HCT116 (cell line): ENCODE data around the gene ASB8. TPM values are rescaled to one million over a fixed set of nuclear protein-coding genes. Genes with fewer than 3 reads are reported as not detected.

Experiments used
- ATAC-seq: fragments of 200-7000 bp; cut with Tn5 transposase; 2 replicates; pipeline ENCODE4 v1.9.1; 2020; ENCODE audit warnings: mild to moderate bottlenecking, moderate library complexity
- BruUV-seq: library from RNA; stranded (reverse); fragments of 400-500 nt; replicated peaks from 2 replicates; lab custom pipeline; 2021; lab: Mats Ljungman, UMichigan
- CTCF ChIA-PET: fragments of 300-600 bp; sonication (Branson Sonifier 250); formaldehyde crosslinking; loops from one replicate; lab custom pipeline; 2021; ENCODE audit warnings: antibody characterized with exemption; lab: Charles Lee
- POLR2A ChIA-PET: fragments of 300-600, 350-600 bp; sonication (Branson Sonifier 250); formaldehyde crosslinking; loops from one replicate; lab custom pipeline; 2021; ENCODE audit warnings: antibody characterized with exemption; lab: Charles Lee
- RAD21 ChIA-PET, 2 experiments: fragments of 300-600 bp; sonication (Branson Sonifier 250); formaldehyde crosslinking; loops; one replicate each; lab custom pipeline; 2023; ENCODE audit warnings: low total read pairs in 2 of 2; ENCODE audit not compliant: uncharacterized antibody in 2 of 2, unreplicated experiment in 2 of 2, low non-redundant PET in 1 of 2; lab: Charles Lee
- DNase-seq: peaks from one replicate; pipeline ENCODE4 v3.0.0-alpha.2; 2010; ENCODE audit warnings: low read depth, low spot score
- H2AFZ ChIP-seq: fragments of 200-600 bp; shearing (Covaris generic), sonication (generic); 2 replicates; pipeline ENCODE4 v1.6.1; 2017; ENCODE audit warnings: low read depth, mixed run types, mixed read lengths, antibody characterized with exemption, low read length; ENCODE audit not compliant: poor library complexity, severe bottlenecking
- H3K27ac ChIP-seq: 2 replicates; pipeline ENCODE4 v1.5.1; 2012; ENCODE audit warnings: low read depth, low read length
- H3K27me3 ChIP-seq: fragments of 200-600 bp; sonication (generic); 2 replicates; pipeline ENCODE4 v1.6.1; 2016; ENCODE audit warnings: mixed run types, low read length, mixed read lengths; ENCODE audit not compliant: insufficient read depth
- H3K36me3 ChIP-seq, 2 experiments: fragments of 200-500 bp in 1 of 2; fragments of 200-600 bp in 1 of 2; sonication (Bioruptor generic) in 1 of 2; sonication (generic) in 1 of 2; 2 replicates each; pipeline versions ENCODE4 v1.5.1 to v1.6.1; 2014 to 2016; ENCODE audit warnings: low read length in 2 of 2, inconsistent platforms in 1 of 2, mixed read lengths in 1 of 2, mixed run types in 1 of 2; ENCODE audit not compliant: insufficient read depth in 2 of 2, control insufficient read depth in 1 of 2
- H3K4me1 ChIP-seq, 2 experiments: fragments of 200-600 bp in 1 of 2; sonication (generic) in 1 of 2; 2 replicates each; pipeline versions ENCODE4 v1.5.1 to v1.6.1; 2012 to 2017; ENCODE audit warnings: low read length in 2 of 2, inconsistent platforms in 1 of 2, mild to moderate bottlenecking in 1 of 2, mixed read lengths in 1 of 2, mixed run types in 1 of 2, moderate library complexity in 1 of 2; ENCODE audit not compliant: insufficient read depth in 2 of 2, control insufficient read depth in 1 of 2
- H3K4me2 ChIP-seq: fragments of 200-600 bp; sonication (generic); 2 replicates; pipeline ENCODE4 v1.6.1; 2017; ENCODE audit warnings: mixed run types, low read length, mixed read lengths
- H3K4me3 ChIP-seq, 2 experiments: fragments of 200-600 bp in 1 of 2; sonication (generic) in 1 of 2; replicated peaks in 1 of 2; 2 replicates each; pipeline ENCODE4 v1.5.1; 2011 to 2016; ENCODE audit warnings: low read length in 2 of 2, control low read depth in 1 of 2, low read depth in 1 of 2, mild to moderate bottlenecking in 1 of 2, mixed read lengths in 1 of 2, mixed run types in 1 of 2
- H3K79me2 ChIP-seq: fragments of 200-600 bp; sonication (generic); 2 replicates; pipeline ENCODE4 v1.6.1; 2017; ENCODE audit warnings: mild to moderate bottlenecking, mixed run types, low read length, moderate library complexity, mixed read lengths; ENCODE audit not compliant: insufficient read depth
- H3K9ac ChIP-seq: fragments of 200-600 bp; sonication (generic); 2 replicates; pipeline ENCODE4 v1.6.1; 2016; ENCODE audit warnings: low read length, mixed read lengths
- H3K9me2 ChIP-seq: fragments of 200-600 bp; sonication (generic), shearing (Covaris generic); 2 replicates; pipeline ENCODE4 v1.6.1; 2017; ENCODE audit warnings: mixed run types, mild to moderate bottlenecking, moderate library complexity; ENCODE audit not compliant: insufficient read depth
- H3K9me3 ChIP-seq, 2 experiments: fragments of 200-500 bp in 1 of 2; fragments of 200-600 bp in 1 of 2; sonication (Bioruptor generic) in 1 of 2; sonication (generic) in 1 of 2; 2 replicates each; pipeline ENCODE4 v1.6.1; 2014 to 2017; ENCODE audit warnings: low read length in 2 of 2, mixed read lengths in 2 of 2, inconsistent platforms in 1 of 2, low read depth in 1 of 2, mild to moderate bottlenecking in 1 of 2, mixed run types in 1 of 2, moderate library complexity in 1 of 2; ENCODE audit not compliant: control insufficient read depth in 1 of 2, insufficient read depth in 1 of 2
- H4K20me1 ChIP-seq: fragments of 200-600 bp; sonication (generic), shearing (Covaris generic); 2 replicates; pipeline ENCODE4 v1.6.1; 2017; ENCODE audit warnings: mixed run types, mild to moderate bottlenecking, moderate library complexity; ENCODE audit not compliant: insufficient read depth
- CBX3 ChIP-seq: IDR thresholded peaks from 2 replicates; pipeline ENCODE4 v1.6.1; 2012; ENCODE audit warnings: low read depth
- CEBPB ChIP-seq: IDR thresholded peaks from 2 replicates; pipeline ENCODE4 v1.6.1; 2012; ENCODE audit warnings: low read depth
- CTCF ChIP-seq, 3 experiments: fragments of 200-600 bp in 1 of 3; sonication (generic) in 1 of 3; IDR thresholded peaks in 2 of 3; conservative IDR thresholded peaks in 1 of 3; 2 replicates each; pipeline ENCODE4 v1.5.1; 2012 to 2017; ENCODE audit warnings: low read depth in 2 of 3, low read length in 2 of 3, antibody characterized with exemption in 1 of 3, borderline replicate concordance in 1 of 3, control low read depth in 1 of 3, mild to moderate bottlenecking in 1 of 3, mixed read lengths in 1 of 3, mixed run types in 1 of 3, moderate library complexity in 1 of 3; ENCODE audit not compliant: insufficient read depth in 1 of 3
- EGR1 ChIP-seq: IDR thresholded peaks from 2 replicates; pipeline ENCODE4 v1.6.1; 2012; ENCODE audit warnings: low read depth
- ELF1 ChIP-seq: IDR thresholded peaks from 2 replicates; pipeline ENCODE4 v1.6.1; 2012; ENCODE audit warnings: low read depth, borderline replicate concordance
- EZH2 ChIP-seq: fragments of 200-600 bp; sonication (generic); IDR thresholded peaks from 2 replicates; pipeline ENCODE4 v1.6.1; 2017; ENCODE audit warnings: antibody characterized with exemption, mixed run types
- EZH2phosphoT487 ChIP-seq: fragments of 200-600 bp; IDR thresholded peaks from 2 replicates; pipeline ENCODE4 v1.6.1; 2018; ENCODE audit warnings: antibody characterized with exemption, borderline replicate concordance
- FOSL1 ChIP-seq: IDR thresholded peaks from 2 replicates; pipeline ENCODE4 v1.6.1; 2012; ENCODE audit warnings: low read depth
- JUND ChIP-seq: IDR thresholded peaks from 2 replicates; pipeline ENCODE4 v1.6.1; 2012
- MAX ChIP-seq: IDR thresholded peaks from 2 replicates; pipeline ENCODE4 v1.6.1; 2012
- POLR2A ChIP-seq: IDR thresholded peaks from 2 replicates; pipeline ENCODE4 v1.7.0; 2011; ENCODE audit warnings: borderline replicate concordance; ENCODE audit not compliant: insufficient read depth, insufficient read length; ENCODE audit errors: extremely low read depth
- RAD21 ChIP-seq: IDR thresholded peaks from 2 replicates; pipeline ENCODE4 v1.6.1; 2012; ENCODE audit warnings: low read depth, mild to moderate bottlenecking
- SP1 ChIP-seq: IDR thresholded peaks from 2 replicates; pipeline ENCODE4 v1.6.1; 2012; ENCODE audit warnings: low read depth
- SRF ChIP-seq: IDR thresholded peaks from 2 replicates; pipeline ENCODE4 v1.6.1; 2012; ENCODE audit warnings: low read depth
- TCF7L2 ChIP-seq: IDR thresholded peaks from 2 replicates; pipeline ENCODE4 v1.7.0; 2011; ENCODE audit warnings: borderline replicate concordance, inconsistent platforms; ENCODE audit not compliant: insufficient read depth, insufficient read length; ENCODE audit errors: extremely low read depth
- YY1 ChIP-seq: IDR thresholded peaks from 2 replicates; pipeline ENCODE4 v1.6.1; 2011; ENCODE audit warnings: low read length, low read depth, moderate library complexity, mild to moderate bottlenecking; ENCODE audit not compliant: insufficient replicate concordance; ENCODE audit errors: extremely low read depth
- ZFX ChIP-seq: fragments of 450-650 bp; IDR thresholded peaks from 2 replicates; pipeline ENCODE4 v1.6.1; 2017
- ZNF274 ChIP-seq: fragments of 200-500 bp; sonication (Bioruptor generic); IDR thresholded peaks from 2 replicates; pipeline ENCODE4 v1.6.1; 2014; ENCODE audit warnings: mild to moderate bottlenecking, low read depth, low read length, inconsistent platforms
- intact Hi-C: fragments of 100-400 bp; cut with micrococcal nuclease; formaldehyde crosslinking; loops from 2 replicates; pipeline ENCODE4 v1.10.0; 2022
- total RNA-seq: library from RNA; stranded (reverse); gene quantifications from one replicate; pipeline ENCODE4 v1.2.1, GENCODE V29; 2021; ENCODE audit not compliant: unreplicated experiment
- TF ChIP-seq, protein P1 (sequence below): IDR thresholded peaks from 2 replicates; pipeline ENCODE4 v1.6.1; 2012
- TF ChIP-seq, protein P2 (sequence below): IDR thresholded peaks from 2 replicates; pipeline ENCODE4 v1.6.1; 2011; ENCODE audit warnings: mild to moderate bottlenecking, low read length, moderate library complexity; ENCODE audit not compliant: insufficient replicate concordance; ENCODE audit errors: extremely low read depth

The ASB8 gene
- total RNA-seq, 1 experiment from 2014 or later: 14.0 TPM

DNA sequence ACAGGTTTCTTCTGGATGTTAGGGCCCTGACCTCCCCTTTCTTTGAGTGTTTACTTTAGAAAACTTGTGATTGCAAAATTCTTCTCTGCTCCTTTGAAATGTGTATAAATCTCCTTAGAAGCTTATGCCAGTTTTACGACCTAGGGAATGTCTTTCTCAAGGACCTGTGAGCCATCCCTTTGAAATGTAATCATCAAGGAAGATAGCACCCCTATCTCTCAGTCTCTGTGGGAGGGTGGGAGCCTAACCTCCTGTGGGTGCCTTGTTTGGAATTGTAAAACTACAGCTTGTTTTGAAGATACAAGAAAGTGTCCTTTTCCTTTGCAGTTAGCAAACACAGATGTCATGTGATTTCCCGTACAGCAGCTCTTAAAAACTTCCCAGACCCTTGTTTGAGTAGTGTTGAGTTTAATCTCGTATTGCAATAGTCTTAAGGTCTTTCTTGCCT lies 42.5 kb upstream of the ASB8 start:
- H3K9me3 ChIP-seq: no peaks in the 10 kb centered on the region
- TF ChIP-seq TCF7L2 (no peak), EGR1 (no peak), SP1 (no peak), EZH2phosphoT487 (no peak), POLR2A (no peak), FOSL1 (no peak), RAD21 (no peak), CTCF (IDR thresholded peaks at IDR 0.05 in 2 of 3, conservative IDR thresholded peaks at IDR 0.05 in 1 of 3; ENCODE audit: borderline replicate concordance in 1 of 3, insufficient read depth in 1 of 3, low read depth in 2 of 3, low read length in 2 of 3) (no peak), ZFX (no peak), SRF (no peak), ELF1 (no peak), ZNF274 (no peak), JUND (no peak), YY1 (no peak), MAX (no peak), CEBPB (no peak), CBX3 (no peak), EZH2 (no peak)
- TF ChIP-seq, protein P1, sequence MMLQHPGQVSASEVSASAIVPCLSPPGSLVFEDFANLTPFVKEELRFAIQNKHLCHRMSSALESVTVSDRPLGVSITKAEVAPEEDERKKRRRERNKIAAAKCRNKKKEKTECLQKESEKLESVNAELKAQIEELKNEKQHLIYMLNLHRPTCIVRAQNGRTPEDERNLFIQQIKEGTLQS: no peak
- TF ChIP-seq, protein P2, sequence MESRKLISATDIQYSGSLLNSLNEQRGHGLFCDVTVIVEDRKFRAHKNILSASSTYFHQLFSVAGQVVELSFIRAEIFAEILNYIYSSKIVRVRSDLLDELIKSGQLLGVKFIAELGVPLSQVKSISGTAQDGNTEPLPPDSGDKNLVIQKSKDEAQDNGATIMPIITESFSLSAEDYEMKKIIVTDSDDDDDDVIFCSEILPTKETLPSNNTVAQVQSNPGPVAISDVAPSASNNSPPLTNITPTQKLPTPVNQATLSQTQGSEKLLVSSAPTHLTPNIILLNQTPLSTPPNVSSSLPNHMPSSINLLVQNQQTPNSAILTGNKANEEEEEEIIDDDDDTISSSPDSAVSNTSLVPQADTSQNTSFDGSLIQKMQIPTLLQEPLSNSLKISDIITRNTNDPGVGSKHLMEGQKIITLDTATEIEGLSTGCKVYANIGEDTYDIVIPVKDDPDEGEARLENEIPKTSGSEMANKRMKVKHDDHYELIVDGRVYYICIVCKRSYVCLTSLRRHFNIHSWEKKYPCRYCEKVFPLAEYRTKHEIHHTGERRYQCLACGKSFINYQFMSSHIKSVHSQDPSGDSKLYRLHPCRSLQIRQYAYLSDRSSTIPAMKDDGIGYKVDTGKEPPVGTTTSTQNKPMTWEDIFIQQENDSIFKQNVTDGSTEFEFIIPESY: no peak
- H3K79me2 ChIP-seq: no peaks in the 10 kb centered on the region
- ATAC-seq (no peak), DNase-seq (no peak)
- H3K4me1 ChIP-seq: peaks cover 10 to 20% of the 10 kb centered on the region in 2 experiments; a peak in 3 of 4 replicates
- ChIA-PET POLR2A (interaction anchor here (0.8 kb wide), 1 partner anchor 9 kb away, joined by 3 read pairs; no protein-coding TSS in a partner anchor), RAD21 (no interaction called here), CTCF (interaction anchor here (0.8 to 1.2 kb wide), 2 partner anchors 13 to 17 kb away, joined by 3 to 4 read pairs; no protein-coding TSS in a partner anchor)
- H2AFZ ChIP-seq: no peak overlapping the region
- H3K4me2 ChIP-seq: no peak overlapping the region
- H3K9me2 ChIP-seq: no peaks in the 10 kb centered on the region
- H3K27ac ChIP-seq: no peak overlapping the region
- H4K20me1 ChIP-seq: no peaks in the 10 kb centered on the region
- no peaks in the 10 kb centered on the region for H3K36me3 ChIP-seq
- BruUV-seq: no TSS peak
- no peak overlapping the region for H3K4me3 ChIP-seq
- H3K9ac ChIP-seq: no peak overlapping the region
- H3K27me3 ChIP-seq: no peaks in the 10 kb centered on the region
- intact Hi-C loops: loop anchor here (5.0 to 10.0 kb wide), 2 partner anchors 153 to 255 kb away; partner anchors contain the start of gene ZNF641
